ENCODE results near the gene SMCO4.

DNA sequence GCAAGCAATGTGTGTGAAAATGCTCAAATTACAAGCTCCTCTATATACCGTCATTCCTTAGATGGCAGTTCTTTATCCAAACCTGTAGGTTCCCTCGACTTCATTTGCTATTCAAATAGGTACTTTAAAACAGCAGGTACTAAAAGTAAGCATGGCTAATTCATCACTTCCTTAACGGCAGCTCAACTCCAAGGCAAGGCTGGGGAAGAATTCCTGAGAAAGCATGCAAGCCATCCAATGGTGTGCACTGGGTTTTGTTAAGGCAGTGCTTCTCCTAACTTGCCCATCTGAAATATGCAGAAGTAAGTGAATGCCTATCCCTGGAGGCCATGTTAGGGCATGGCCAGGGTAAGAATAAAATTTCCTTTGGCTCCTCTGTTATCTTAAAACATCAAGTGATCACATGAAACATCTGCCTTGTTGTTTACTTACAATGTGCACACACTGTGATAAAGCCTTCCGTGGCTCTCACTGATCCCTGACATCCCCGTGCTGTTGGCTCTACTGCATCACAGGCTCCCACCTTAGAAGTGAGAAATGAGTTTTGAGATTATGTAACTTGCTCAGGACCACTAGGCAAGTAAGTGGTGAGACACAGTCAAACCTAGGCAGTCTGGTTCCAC is 52.1 kb downstream of the SMCO4 start:
- TF ChIP-seq, protein P1, sequence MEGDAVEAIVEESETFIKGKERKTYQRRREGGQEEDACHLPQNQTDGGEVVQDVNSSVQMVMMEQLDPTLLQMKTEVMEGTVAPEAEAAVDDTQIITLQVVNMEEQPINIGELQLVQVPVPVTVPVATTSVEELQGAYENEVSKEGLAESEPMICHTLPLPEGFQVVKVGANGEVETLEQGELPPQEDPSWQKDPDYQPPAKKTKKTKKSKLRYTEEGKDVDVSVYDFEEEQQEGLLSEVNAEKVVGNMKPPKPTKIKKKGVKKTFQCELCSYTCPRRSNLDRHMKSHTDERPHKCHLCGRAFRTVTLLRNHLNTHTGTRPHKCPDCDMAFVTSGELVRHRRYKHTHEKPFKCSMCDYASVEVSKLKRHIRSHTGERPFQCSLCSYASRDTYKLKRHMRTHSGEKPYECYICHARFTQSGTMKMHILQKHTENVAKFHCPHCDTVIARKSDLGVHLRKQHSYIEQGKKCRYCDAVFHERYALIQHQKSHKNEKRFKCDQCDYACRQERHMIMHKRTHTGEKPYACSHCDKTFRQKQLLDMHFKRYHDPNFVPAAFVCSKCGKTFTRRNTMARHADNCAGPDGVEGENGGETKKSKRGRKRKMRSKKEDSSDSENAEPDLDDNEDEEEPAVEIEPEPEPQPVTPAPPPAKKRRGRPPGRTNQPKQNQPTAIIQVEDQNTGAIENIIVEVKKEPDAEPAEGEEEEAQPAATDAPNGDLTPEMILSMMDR (IDR thresholded peaks at IDR 0.05; ENCODE audit: insufficient read depth, low read depth, low read length), result no peak
- no peak for TF ChIP-seq EZH2 (IDR thresholded peaks at IDR 0.05; ENCODE audit: insufficient read depth, low read length)
